Measurements from ENCODE around the gene LIPG. TPM values are rescaled to one million over a fixed set of nuclear protein-coding genes. Genes with fewer than 3 reads are reported as not detected.

Gene LIPG
- total and polyA plus RNA-seq, 10 donors = 0.11 to 2.7 (median 0.35) TPM; not detected in 3

DNA sequence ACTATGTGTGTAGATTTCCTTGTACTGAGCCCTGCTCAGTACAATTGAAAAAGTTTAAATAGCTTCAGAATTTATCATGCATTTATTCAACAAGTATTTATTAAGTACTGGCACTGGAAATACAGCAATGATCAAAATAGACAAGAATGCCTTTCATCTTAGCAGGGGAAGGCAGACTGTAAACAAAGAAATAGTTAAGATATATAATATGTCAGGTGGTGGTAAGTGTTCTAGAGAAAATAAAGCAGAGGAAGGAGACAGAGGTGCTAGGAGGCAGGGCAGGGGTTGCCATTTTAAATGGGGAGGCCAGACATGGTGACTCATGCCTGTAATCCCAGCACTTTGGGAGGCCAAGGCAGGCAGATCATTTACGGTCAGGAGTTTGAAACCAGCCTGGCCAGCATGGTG, 13.6 kb upstream of the LIPG start:
- Histone ChIP-seq H3K9me3 (peaks cover 0 to 4% (median 0%) of the 10 kb centered on the region in 8 donors), H3K27me3 (replicated peaks in 1 of 7) (peaks cover 0 to 53% (median 5%) of the 10 kb centered on the region in 7 donors), H3K4me1 (no peaks in the 10 kb centered on the region), H3K4me3 (no peak overlapping the region), H3K27ac (no peak overlapping the region), H3K36me3 (no peaks in the 10 kb centered on the region)
- 79 to 93% (median 87%) methylated on average over 1 of the region's 1 CpG for WGBS, 5 donors
- intact Hi-C loops (cut with DNase I; ENCODE audit: low total_unique reads) = no loop called here
- no peak for DNase-seq
- TF ChIP-seq, protein P1, sequence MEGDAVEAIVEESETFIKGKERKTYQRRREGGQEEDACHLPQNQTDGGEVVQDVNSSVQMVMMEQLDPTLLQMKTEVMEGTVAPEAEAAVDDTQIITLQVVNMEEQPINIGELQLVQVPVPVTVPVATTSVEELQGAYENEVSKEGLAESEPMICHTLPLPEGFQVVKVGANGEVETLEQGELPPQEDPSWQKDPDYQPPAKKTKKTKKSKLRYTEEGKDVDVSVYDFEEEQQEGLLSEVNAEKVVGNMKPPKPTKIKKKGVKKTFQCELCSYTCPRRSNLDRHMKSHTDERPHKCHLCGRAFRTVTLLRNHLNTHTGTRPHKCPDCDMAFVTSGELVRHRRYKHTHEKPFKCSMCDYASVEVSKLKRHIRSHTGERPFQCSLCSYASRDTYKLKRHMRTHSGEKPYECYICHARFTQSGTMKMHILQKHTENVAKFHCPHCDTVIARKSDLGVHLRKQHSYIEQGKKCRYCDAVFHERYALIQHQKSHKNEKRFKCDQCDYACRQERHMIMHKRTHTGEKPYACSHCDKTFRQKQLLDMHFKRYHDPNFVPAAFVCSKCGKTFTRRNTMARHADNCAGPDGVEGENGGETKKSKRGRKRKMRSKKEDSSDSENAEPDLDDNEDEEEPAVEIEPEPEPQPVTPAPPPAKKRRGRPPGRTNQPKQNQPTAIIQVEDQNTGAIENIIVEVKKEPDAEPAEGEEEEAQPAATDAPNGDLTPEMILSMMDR (IDR thresholded peaks at IDR 0.05 in 8 of 11, conservative IDR thresholded peaks at IDR 0.05 in 3 of 11) = no peak
- TF ChIP-seq POLR2A (IDR thresholded peaks at IDR 0.05) = no peak
- no peak for TF ChIP-seq POLR2AphosphoS5 (IDR thresholded peaks at IDR 0.05)

DNA sequence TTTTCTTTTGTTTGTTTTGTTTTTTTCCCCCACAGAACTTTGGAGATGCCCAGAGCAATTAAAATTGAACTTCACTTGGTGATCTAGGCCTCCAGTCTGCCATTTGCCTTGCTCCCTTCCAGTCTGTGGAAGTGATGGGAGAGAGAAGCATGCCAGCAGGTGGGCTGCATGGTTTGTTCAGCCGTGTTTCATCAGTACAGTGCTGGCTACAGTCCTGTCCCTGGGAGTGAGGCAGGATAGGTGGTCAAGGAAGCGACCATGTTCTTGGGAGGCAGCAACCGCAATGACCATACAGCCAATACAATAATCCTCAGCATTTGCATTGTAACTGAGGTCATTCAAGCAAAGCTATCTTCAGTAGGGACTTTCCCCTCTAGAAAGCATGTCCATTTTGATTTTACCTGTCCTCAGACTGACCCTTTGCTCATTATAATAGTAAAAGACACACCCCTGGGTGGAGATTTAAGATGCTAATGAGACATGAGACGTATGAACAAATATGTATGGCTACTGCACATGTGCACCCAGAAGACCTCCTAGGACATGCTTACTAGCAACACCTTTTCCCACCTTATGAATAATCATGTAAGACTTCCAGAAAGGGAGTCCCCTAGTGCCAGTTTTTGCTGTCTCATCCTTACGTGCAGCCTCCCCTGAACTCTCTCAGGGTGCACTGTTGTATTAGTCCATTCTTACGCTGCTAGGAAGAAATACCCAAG, 11.1 kb upstream of the LIPG start:
- intact Hi-C loops (cut with DNase I; ENCODE audit: low total_unique reads) = no loop called here
- TF ChIP-seq, protein P1 (IDR thresholded peaks at IDR 0.05 in 8 of 11, conservative IDR thresholded peaks at IDR 0.05 in 3 of 11) = no peak
- TF ChIP-seq POLR2AphosphoS5 (IDR thresholded peaks at IDR 0.05) = no peak
- TF ChIP-seq POLR2A (IDR thresholded peaks at IDR 0.05) = no peak
- Histone ChIP-seq H3K4me1 (no peaks in the 10 kb centered on the region), H3K27ac (no peak overlapping the region), H3K4me3 (no peak overlapping the region), H3K9me3 (peaks cover 0 to 9% (median 2%) of the 10 kb centered on the region in 8 donors), H3K36me3 (no peaks in the 10 kb centered on the region), H3K27me3 (replicated peaks in 1 of 7) (peaks cover 0 to 53% (median 1%) of the 10 kb centered on the region in 7 donors)
- WGBS, 5 donors = 82 to 88% (median 86%) methylated on average over 6 of the region's 6 CpGs
- DNase-seq = no peak

DNA sequence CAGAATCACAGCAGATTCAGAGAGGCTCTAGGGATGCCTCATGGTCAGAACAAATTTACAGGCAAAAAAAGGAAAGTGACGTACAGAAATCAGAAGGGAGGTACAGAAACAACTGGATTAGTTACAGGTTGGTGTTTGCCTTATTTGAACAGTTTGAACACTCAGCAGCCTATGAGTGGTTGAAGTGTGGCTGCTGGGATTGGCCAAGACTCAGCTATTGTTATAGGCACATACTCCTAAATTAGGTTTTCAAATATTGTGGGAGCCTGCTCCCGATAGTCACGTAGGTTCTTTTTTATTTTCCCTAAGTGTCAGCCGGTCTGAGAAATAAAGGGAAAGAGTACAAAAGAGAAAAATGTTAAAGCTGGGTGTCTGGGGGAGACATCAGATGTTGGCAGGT, 8.9 kb upstream of the LIPG start:
- H3K27ac ChIP-seq = no peak overlapping the region
- no peak for DNase-seq

DNA sequence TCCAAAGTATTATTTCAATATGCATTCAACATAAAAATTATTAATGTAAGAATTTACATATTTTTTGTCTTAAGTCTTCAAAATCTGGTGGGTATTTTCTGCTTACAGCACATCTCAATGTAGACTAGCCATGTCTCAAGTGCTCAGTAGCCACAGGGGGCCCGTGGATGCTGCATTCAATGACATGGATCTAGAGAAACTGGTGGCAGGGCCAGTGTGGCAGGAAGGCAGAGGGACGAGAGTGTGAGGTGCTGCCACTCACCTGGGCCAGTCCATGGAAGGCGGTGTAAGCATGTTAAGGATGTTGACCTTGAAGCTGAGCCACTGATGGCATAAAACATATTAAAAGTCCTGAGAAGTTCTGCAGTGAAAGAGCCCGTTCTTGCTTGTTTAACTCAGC, 6.2 kb upstream of the LIPG start:
- intact Hi-C loops (cut with DNase I; ENCODE audit: low total_unique reads) = loop anchor here (5.0 kb wide), 1 partner anchor 302 kb away; no protein-coding TSS in a partner anchor
- peaks cover under 1 to 3% (median 3%) of the 10 kb centered on the region in 6 donors for H3K4me1 ChIP-seq
- peaks cover 0 to 9% (median 2%) of the 10 kb centered on the region in 8 donors for H3K9me3 ChIP-seq
- no peak overlapping the region for H3K27ac ChIP-seq
- 79 to 86% (median 83%) methylated on average over 4 of the region's 4 CpGs for WGBS, 5 donors
- H3K27me3 ChIP-seq (replicated peaks in 1 of 7) = peaks cover 0 to 55% (median 12%) of the 10 kb centered on the region in 7 donors
- TF ChIP-seq, protein P1 (IDR thresholded peaks at IDR 0.05 in 8 of 11, conservative IDR thresholded peaks at IDR 0.05 in 3 of 11) = no peak
- no peak for TF ChIP-seq POLR2A (IDR thresholded peaks at IDR 0.05)
- no peak for TF ChIP-seq POLR2AphosphoS5 (IDR thresholded peaks at IDR 0.05)
- no peaks in the 10 kb centered on the region for H3K36me3 ChIP-seq
- no peak for DNase-seq
- H3K4me3 ChIP-seq = no peak overlapping the region

More for the DNA sequence above, 8.9 kb upstream of the LIPG start:
- no peaks in the 10 kb centered on the region for H3K4me1 ChIP-seq
- no peak overlapping the region for H3K4me3 ChIP-seq
- H3K36me3 ChIP-seq = no peaks in the 10 kb centered on the region
- peaks cover 0 to 9% (median 2%) of the 10 kb centered on the region in 8 donors for H3K9me3 ChIP-seq
- 61 to 93% (median 83%) methylated on average over 4 of the region's 4 CpGs for WGBS, 5 donors
- TF ChIP-seq POLR2AphosphoS5 (IDR thresholded peaks at IDR 0.05) = no peak
- TF ChIP-seq, protein P1 (IDR thresholded peaks at IDR 0.05 in 8 of 11, conservative IDR thresholded peaks at IDR 0.05 in 3 of 11) = no peak
- TF ChIP-seq POLR2A (IDR thresholded peaks at IDR 0.05) = no peak
- H3K27me3 ChIP-seq (replicated peaks in 1 of 7) = peaks cover 0 to 44% (median 0%) of the 10 kb centered on the region in 7 donors
- intact Hi-C loops (cut with DNase I; ENCODE audit: low total_unique reads) = no loop called here
